Adrenal gland (tissue), 5 donors: Measurements from ENCODE around the gene CELA1.

Source experiments
- POLR2A ChIP-seq, 2 donors: fragments of 450-650 bp; IDR thresholded peaks; one replicate each; pipeline ENCODE4 v1.6.1; 2017; ENCODE audit warnings: antibody characterized with exemption in 2 of 2, mild to moderate bottlenecking in 2 of 2, moderate library complexity in 1 of 2
- TF ChIP-seq, protein P1 (sequence below), 6 experiments: fragments of 450-650 bp in 4 of 6; fragments of 200-600 bp in 2 of 6; sonication (generic) in 1 of 6; IDR thresholded peaks; 1 replicate in 5 of 6; 2 replicates in 1 of 6; pipeline versions ENCODE4 v1.5.1 to v1.8.0; 2016 to 2021; ENCODE audit warnings: antibody characterized with exemption in 6 of 6, mild to moderate bottlenecking in 2 of 6, moderate library complexity in 1 of 6
- donor health status: DM: no; HTN: no; CAD: no.

DNA sequence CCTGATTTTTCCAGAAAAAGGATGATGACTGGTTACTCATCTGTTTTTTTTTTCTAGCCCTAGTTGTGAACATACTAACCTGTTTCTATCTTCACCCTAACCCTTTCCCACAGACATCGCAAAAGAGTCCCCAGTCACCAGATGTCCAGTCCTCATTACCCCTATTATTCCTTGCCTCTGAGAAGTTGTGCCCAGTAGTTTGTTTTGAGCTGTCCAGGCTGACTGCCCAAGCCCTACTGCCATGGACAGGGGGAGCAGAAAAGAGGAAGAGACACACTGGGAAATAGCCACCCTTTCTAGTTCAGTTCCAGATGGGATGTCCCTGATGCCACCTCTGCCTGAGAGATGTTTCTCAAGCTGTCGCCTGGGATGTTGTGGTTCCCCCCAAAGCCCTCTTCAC lies 13.8 kb upstream of the CELA1 start:
- TF ChIP-seq, protein P1, sequence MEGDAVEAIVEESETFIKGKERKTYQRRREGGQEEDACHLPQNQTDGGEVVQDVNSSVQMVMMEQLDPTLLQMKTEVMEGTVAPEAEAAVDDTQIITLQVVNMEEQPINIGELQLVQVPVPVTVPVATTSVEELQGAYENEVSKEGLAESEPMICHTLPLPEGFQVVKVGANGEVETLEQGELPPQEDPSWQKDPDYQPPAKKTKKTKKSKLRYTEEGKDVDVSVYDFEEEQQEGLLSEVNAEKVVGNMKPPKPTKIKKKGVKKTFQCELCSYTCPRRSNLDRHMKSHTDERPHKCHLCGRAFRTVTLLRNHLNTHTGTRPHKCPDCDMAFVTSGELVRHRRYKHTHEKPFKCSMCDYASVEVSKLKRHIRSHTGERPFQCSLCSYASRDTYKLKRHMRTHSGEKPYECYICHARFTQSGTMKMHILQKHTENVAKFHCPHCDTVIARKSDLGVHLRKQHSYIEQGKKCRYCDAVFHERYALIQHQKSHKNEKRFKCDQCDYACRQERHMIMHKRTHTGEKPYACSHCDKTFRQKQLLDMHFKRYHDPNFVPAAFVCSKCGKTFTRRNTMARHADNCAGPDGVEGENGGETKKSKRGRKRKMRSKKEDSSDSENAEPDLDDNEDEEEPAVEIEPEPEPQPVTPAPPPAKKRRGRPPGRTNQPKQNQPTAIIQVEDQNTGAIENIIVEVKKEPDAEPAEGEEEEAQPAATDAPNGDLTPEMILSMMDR (IDR thresholded peaks at IDR 0.05): no peak
- no peak for TF ChIP-seq POLR2A (IDR thresholded peaks at IDR 0.05)
